Raji (cell line): ENCODE data around the gene NADK.

Source experiments
- POLR2A ChIP-seq: IDR thresholded peaks from 2 replicates; pipeline ENCODE4 v1.6.1; 2011; ENCODE audit warnings: low read depth, low read length, control low read depth; ENCODE audit not compliant: insufficient read depth

Gene NADK

DNA sequence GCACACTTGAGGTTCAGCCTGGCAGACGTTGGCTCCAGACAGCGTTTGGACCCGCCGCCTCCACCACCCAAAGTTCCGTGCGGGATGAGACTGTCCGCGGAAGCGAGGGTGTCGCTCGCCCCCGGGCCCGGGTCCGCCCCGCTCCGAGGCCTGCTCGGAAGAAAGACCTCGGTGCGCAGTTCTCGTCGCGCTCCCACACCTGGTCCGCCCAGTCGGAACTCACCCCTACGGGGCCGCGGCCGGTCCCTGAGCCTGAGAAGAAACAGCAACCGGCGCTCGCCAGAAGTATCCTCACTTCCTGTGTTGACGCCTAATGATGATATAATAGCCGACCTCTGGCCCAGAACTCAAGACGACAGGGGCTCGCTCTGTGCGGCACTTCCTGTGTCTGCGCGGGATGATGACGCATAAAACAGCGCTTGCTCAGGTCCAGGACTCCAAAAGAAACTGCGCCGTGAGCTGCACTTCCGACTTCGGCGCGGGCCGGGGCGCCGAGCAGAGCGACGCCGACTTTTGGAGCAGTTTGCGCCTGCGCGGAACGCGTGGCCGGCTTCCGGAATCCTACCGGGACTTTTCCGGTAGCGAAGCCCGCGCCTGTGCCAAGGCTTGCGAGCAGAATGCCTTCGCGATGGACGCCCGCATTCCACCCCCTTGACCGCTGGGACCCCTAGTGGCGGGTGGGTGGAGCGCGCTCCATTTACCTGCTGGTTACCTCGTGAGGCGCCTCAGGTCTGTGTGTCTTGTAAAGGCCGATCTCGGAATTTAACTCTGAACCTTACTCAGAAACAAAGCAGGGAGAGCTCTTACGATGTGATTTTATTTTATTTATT lies 54.0 kb downstream of the NADK start, which contains the start of gene CDK11A:
TSS of gene CDK11A (minus strand) at position 323 of the 830 bp plus-strand sequence. CDS start 1,539 bp downstream, outside the sequence.
- TF ChIP-seq POLR2A, result peak; percentile 52

- TF ChIP-seq POLR2A, result no peak
Measured at GRCh38 chr1:1721201-1721600, 57.1 kb downstream of the NADK start.

- TF ChIP-seq POLR2A, result no peak
Measured at GRCh38 chr1:1703796-1704195, 74.5 kb downstream of the NADK start.
